ENCODE measurements around the gene NUP43.
"Not testable (repeated sequence)": the region's sequence is repeated elsewhere in the genome, so short reads cannot be mapped to it uniquely, and the experiment has no call there.

NUP43 gene

GRCh38 chr6:149749082-149749593 lies 2.8 kb upstream of the NUP43 start:
- not testable (repeated sequence) for DNase-seq (ENCODE audit: low read depth in 1 of 2, low spot score in 1 of 2)

- DNase-seq (ENCODE audit: low read depth in 1 of 2, low spot score in 1 of 2) = not testable (repeated sequence)
These were observed 1.1 kb downstream of the NUP43 start for GRCh38 chr6:149745252-149745651.

- DNase-seq (ENCODE audit: low read depth in 1 of 2, low spot score in 1 of 2) = no peak
These were observed 11.4 kb downstream of the NUP43 start for GRCh38 chr6:149734915-149735314.

DNA sequence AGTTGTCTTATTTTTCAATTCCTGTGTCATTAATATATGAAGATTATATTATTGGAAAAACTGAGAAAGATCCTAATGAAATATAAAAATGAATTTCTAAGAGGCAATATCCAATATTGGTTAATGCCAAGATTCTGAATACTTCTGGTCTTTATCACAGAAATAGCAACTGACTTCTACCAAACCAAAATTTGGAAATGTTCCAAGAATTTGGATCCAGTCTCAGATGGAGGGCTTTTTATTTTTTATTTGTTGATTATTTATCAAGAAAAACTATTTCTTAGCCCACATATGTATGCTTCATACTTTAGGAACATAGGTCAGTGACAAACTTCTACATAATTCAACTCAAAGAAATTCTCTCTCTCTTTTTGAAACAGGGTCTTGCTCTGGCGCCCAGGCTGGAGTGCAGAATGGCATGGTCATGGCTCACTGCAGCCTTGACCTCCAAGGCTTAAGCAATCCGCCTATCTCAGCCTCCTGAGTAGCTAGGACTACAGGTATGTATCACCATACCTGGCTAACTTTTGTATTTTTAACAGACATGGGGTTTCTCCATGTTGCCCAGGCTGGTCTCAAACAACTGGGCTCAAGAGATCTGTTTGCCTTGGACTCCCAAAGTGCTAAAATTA lies 13.1 kb downstream of the NUP43 start:
- DNase-seq (ENCODE audit: low read depth in 1 of 2, low spot score in 1 of 2) = no peak

- no peak for DNase-seq (ENCODE audit: low read depth in 1 of 2, low spot score in 1 of 2)
These were observed 16.5 kb downstream of the NUP43 start for GRCh38 chr6:149729824-149730223.

GRCh38 chr6:149728499-149729234 lies 17.7 kb downstream of the NUP43 start:
- no peak for DNase-seq (ENCODE audit: low read depth in 1 of 2, low spot score in 1 of 2)

DNA sequence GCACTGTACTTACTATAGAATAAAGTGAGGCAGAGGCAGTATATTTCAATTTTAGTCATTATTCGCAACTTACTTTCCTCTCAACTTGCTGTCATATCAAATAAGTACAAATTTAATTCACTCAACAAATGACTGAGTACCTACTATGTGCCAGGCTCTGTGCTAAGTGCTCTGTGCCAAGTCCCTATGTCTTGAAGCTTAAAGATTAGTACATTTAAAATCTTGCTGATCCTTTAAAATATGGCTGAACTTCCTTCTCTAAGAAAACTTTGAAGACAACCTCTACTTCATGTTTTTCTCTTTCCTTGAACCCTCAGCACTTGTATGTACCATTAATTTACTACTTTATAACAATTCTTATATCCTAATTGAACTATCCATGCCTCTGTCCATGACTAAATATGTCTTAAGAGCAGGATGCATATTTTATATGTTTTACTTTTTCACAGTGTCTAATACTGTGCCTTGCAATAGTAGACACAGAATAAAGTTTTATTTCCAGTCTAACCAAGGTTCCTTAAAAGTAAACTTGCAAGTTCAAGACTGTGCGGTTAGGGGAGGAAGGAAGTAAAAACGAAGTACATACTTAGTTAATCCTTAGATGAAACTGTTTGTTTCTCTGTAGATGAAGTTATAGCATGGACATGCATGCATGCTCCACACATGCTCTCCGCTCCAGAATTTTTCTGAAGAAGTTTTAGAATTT lies 18.4 kb downstream of the NUP43 start:
- DNase-seq (ENCODE audit: low read depth in 1 of 2, low spot score in 1 of 2) = no peak

GRCh38 chr6:149725785-149726184 lies 20.5 kb downstream of the NUP43 start:
- no peak for DNase-seq (ENCODE audit: low read depth in 1 of 2, low spot score in 1 of 2)

- no peak for DNase-seq (ENCODE audit: low read depth in 1 of 2, low spot score in 1 of 2)
These were observed 22.4 kb downstream of the NUP43 start for GRCh38 chr6:149723771-149724417.

DNA sequence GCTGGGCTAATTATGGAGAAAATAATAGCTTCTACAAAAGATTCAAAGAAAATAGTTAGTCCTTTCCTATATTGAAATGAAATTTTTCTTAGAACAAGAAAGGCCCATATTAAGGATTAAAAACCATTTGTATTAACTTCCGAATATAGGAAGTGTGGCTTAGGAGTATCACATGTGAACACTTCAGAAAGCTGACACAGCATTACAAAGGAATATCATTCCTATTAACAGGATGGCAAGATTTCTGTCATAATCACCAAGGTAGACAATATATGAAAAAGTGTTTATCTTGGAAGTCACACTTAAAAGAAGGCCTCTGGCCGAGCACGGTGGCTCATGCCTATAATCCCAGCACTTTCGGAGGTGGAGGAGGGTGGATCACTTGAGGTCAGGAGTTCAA lies 23.1 kb downstream of the NUP43 start:
- no peak for DNase-seq (ENCODE audit: low read depth in 1 of 2, low spot score in 1 of 2)

GRCh38 chr6:149719531-149719930 lies 26.8 kb downstream of the NUP43 start:
- no peak for DNase-seq (ENCODE audit: low read depth in 1 of 2, low spot score in 1 of 2)

GRCh38 chr6:149717588-149718458 lies 28.5 kb downstream of the NUP43 start, which contains the start of gene LATS1:
Gene LATS1 (minus strand): TSS chr6:149718101. CDS start chr6:149702126, 15,975 bp downstream.
- DNase-seq (ENCODE audit: low read depth in 1 of 2, low spot score in 1 of 2) = peak; percentile 87 to 90

GRCh38 chr6:149717255-149717587 lies 29.1 kb downstream of the NUP43 start:
- DNase-seq (ENCODE audit: low read depth in 1 of 2, low spot score in 1 of 2) = no peak

- no peak for DNase-seq (ENCODE audit: low read depth in 1 of 2, low spot score in 1 of 2)
These were observed 30.0 kb downstream of the NUP43 start for GRCh38 chr6:149716181-149716963.

DNA sequence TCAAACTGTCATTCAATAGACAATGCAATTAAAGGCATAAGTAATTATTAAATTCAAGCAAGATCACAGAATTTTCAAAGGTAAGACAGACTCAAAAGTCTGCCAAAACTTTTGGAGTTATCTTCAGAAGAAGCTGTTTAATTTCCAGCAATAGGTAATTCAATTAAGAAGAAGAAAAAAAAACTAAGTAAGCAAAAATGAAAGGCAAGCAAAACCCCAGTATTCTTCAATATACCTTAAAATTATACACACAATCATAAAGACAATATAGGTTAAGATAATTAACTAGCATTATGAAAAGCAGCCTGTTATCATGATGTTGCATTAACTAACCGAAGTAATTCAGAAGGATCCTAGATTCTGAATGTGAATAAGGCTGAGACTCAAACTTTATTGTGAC lies 31.9 kb downstream of the NUP43 start:
- DNase-seq (ENCODE audit: low read depth in 1 of 2, low spot score in 1 of 2) = no peak

- no peak for DNase-seq (ENCODE audit: low read depth in 1 of 2, low spot score in 1 of 2)
These were observed 34.6 kb downstream of the NUP43 start for GRCh38 chr6:149711711-149712110.

- no peak for DNase-seq (ENCODE audit: low read depth in 1 of 2, low spot score in 1 of 2)
These were observed 44.6 kb downstream of the NUP43 start for GRCh38 chr6:149701714-149702113.

GRCh38 chr6:149699150-149699549 lies 47.2 kb downstream of the NUP43 start:
- no peak for DNase-seq (ENCODE audit: low read depth in 1 of 2, low spot score in 1 of 2)

GRCh38 chr6:149698175-149698574 lies 48.2 kb downstream of the NUP43 start:
- DNase-seq (ENCODE audit: low read depth in 1 of 2, low spot score in 1 of 2) = no peak

GRCh38 chr6:149696901-149697300 lies 49.4 kb downstream of the NUP43 start:
- no peak for DNase-seq (ENCODE audit: low read depth in 1 of 2, low spot score in 1 of 2)

Measured in activated T-helper 1 cell treated with anti-CD3 and anti-CD28 coated beads, Interleukin-2, amount 50 U/mL, for 16 hours (primary cell).